Cerebellar nuclear complex (tissue), 1 donor: Measurements from ENCODE around the gene WBP1L.
"Not testable (repeated sequence)": the region's sequence is repeated elsewhere in the genome, so short reads cannot be mapped to it uniquely, and the experiment has no call there.

Source experiments
- DNase-seq, 2 experiments: peaks; one replicate each; lab custom pipeline; 2025; lab: John Stamatoyannopoulos, UW

The WBP1L gene

DNA sequence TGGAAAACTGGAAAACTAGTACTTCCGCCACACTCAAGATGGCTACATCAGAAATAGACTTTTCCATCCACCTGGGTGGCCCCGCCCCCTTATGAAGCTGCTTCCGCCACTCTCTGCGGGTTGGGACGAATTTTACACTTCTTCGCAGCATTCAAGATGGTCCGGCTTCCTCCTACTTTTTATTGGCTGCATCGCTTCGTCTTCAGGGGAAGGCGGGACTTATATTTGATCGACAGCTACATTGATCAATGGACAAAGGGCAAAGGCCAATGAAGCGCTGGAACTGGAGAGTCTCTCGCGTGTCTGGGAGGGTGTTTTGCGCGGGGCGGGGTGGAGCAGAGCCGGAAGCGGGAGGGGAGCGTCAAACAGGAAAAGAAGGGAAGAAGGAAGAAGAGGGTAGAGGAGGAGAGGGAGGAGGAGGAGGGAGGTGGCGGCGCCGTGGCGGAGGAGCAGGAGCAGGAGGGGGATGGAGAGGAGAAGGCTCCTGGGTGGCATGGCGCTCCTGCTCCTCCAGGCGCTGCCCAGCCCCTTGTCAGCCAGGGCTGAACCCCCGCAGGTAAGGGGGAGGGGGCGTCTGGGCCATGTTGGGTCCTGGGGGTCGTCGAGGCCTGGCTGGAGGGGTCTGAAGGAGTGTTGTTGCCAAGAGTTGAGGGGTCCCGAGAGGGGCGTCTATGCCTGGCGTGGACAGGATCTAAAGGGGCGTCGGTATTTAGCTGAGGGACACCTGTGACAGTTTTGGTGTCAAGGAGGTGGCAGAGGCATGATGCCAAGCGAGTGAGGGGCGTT lies at the start of gene WBP1L:
Gene WBP1L (plus strand): TSS at position 361 of the 786 bp plus-strand sequence. CDS start 106 bp downstream, at position 467.
- peak; percentile 92 to 99 for DNase-seq

DNA sequence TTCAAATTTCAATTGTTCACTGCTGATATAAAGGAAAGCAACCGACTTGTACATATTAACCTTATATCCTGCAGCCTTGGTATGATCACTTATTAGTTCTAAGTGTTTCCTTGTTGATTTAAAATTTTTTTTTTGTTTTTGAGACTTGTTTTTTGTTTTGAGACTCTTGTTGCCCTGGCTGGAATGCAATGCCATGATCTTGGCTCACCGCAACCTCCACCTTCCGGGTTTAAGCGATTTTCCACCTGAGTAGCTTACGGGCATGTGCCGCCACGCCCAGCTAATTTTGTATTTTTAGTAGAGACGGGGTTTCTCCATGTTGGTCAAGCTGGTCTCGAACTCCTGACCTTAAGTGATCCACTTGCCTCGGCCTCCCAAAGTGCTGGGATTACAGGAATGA lies 48.3 kb upstream of the WBP1L start:
- not testable (repeated sequence) for DNase-seq

DNA sequence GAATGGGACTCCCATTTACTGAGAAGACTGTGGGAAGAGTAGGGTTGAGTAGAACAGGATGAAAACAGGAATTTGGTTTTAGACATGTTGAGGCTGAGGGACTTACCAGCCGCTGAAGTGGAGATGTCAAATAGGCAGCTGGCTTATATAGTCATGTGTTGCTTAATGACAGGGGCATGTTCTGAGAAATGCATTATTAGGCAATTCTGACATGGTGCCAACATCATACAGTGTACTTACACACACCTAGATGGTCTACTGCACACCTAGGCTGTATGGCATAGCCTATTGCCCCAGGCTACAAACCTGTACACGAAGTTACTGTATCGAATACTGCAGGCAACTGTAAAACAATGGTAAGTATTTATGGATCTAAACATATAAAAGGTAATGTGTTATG lies 47.0 kb upstream of the WBP1L start:
- DNase-seq = no peak

DNA sequence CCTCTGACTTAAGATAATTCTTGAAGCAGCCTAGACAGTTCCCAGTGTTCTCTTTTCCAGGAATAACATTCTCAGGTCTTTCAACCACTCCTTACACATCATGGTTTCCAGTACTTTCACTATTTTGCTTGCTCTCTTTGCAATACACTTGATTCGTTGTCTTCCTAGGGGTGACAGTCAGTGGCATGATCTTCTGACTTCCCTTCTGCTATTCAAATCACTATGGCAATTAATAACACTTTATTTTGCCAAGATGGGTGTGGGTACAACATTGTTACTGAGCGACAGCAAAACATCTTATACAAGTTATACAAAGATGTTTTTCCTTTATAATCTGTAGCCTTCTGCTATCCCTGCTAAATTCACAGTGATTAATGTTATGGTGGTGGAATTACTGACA lies 44.9 kb upstream of the WBP1L start:
- no peak for DNase-seq

DNA sequence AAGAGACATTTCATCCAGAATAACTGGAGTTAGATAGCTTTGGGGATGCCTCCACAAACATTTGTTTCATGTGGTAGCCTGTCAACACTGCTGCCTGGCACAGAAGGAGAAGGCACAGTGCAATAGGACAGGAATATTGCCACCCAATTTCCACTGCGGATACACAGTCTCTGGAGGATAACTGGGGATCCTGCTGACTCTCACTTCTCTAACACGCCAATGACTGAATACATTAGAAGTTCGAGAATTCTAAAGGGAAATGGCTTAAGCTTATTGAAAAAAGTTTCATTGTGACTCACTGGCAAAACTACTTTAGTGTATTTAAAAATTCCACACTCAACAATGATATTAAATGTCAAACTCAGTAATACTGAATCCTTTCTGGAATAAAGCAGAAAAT lies 42.5 kb upstream of the WBP1L start:
- DNase-seq = no peak

DNA sequence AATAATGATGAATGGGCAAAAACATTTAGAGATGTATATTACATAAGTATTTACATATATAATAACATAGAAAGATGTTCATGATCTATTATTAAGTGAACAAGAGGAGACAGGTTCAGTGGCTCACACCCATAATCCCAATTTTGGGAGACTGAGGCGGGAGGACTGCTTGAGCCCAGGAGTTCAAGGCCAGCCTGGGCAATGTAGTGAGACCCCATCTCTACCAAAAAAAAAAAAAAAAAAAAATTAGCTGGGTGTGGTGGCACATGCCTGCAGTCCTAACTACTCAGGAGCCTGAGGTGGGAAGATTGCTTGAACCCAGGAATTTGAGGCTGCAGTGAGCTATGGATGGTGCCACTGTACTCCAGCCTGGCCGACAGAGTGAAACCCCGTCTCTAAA lies 42.0 kb upstream of the WBP1L start:
- no peak for DNase-seq

DNA sequence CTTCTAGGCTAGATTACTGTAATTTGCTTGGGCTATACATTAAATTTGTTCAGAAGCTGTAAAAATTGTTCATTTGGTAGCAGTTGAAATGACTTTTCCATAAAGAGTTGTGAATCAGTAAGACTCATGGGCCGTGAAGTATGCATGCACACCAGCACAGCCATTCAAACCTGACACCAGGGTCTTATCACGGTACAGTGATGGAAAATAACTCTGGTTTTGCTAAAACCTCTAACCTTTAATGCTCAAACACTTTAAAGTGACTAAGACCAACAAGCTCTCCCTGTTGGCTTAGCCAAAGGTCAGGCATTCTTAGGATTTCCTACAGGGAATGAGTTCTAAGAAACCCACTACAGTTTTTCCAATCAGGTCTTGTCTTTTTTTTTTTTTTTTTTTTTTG lies 41.0 kb upstream of the WBP1L start:
- DNase-seq = no peak

DNA sequence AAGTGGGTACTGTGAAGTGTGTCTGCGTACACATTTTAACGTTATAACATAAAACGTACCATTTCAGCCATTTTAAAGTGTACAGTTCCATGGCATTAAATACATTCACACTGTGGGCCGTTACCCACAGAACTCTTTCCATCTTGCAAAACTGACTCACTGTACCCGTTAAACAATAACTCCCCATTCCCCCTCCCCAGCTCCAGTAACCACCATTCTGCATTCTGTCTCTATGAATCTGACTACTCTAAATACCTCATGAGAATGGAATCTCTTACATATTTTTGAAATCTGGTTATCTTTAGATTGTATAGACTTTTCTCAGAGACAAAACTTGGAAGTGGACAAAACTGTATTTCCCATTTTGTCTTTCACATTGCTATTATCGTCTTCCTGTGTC lies 38.8 kb upstream of the WBP1L start:
- DNase-seq = no peak

DNA sequence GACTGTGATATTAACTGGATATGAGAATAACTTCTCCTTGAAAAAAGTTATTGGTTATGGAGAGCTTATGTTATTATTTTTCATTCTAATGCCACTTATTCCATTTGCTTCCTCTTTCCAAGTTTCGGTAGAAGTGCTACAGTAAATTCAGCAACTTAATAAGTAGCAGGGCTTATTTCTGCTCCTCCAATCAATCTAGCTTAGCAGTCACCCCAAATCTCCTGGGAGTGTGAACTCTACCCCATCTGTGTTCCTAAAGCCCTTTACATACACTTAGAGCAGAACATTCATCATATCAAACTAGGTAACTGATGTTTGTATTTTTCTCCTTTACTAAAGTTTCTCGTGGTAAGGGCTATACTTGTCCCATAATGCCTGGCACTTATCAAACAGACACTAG lies 38.2 kb upstream of the WBP1L start:
- no peak for DNase-seq

DNA sequence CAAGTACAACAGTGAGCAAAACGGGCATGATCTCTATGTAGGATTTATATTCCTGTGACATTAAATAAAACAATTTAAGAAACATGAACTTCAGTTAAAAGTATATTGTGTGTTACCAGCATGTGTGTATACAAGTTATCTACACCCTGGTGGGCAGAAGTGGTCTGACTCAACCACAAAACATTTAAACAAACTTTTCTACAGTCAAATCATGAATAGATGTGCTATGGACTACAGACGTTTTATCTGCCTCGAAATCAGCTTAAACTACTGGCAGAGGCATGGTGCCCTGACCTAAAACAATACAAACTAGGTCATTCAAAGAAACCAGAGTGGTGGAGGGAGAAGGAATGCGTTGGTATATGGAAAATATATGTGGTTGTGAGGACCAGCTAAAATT lies 33.1 kb upstream of the WBP1L start:
- no peak for DNase-seq

DNA sequence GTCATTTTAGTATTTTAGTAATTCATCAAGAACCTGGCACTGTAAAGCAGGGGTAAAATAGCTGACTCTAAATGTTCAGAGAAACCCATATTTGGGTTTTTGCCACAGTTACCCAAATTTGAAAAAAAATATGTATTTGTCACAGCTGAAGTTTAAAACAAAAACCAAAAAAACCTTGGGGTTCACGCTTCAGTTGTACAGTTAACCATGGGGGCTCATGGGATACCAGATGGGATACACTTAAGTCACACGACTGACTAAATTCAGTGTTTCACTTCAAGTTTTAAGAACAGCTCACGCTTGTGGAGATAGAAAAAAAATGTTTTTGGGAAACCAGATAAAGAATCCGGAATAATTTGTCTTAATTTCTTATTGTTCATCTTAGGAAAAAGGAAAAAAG lies 31.7 kb upstream of the WBP1L start:
- no peak for DNase-seq

DNA sequence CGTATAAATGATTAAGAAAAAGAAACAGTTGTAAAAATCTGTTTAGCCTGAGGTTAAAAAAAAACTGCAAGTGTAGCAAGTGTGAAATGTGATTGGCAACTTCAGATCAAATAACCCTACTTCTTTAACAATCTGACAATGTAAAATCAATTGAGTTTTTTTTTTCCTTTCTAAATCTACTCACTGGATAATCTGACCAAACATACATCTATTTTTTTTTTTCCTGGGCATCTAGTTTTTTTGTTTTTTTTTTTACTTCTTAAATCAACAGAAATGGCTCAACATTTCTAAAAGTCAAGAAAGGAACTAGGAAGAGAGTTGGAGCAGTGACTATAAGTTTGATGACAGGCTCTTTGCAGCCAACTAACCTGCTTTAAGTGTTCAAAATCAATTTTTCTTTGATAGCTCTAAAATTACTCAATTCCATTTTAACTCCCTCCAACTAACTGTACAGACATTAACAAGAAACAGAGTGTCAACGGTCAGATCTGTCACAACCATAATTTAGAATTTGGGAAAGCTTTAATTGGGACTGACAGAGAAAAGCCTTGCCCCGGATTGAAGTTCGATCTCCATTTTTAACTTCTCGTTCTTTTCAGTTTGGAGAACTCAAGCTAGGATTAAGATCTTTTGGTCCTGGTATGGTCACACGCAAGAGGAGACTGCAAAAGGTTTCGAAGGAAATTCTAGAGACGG lies 30.8 kb upstream of the WBP1L start:
- DNase-seq = no peak

DNA sequence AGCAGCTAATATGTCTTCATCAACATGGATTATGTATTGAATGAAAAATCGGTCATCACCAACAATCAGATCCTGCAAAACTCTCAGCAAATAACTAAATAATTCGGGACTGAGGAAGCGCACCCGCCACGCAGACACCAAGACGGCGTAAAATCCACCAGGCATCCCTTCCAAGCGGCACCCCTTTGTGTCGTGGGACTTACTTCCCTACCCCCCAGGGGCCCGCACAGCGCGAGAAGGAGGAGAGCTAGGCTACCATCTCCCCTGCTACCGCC lies 30.3 kb upstream of the WBP1L start:
- DNase-seq = no peak

DNA sequence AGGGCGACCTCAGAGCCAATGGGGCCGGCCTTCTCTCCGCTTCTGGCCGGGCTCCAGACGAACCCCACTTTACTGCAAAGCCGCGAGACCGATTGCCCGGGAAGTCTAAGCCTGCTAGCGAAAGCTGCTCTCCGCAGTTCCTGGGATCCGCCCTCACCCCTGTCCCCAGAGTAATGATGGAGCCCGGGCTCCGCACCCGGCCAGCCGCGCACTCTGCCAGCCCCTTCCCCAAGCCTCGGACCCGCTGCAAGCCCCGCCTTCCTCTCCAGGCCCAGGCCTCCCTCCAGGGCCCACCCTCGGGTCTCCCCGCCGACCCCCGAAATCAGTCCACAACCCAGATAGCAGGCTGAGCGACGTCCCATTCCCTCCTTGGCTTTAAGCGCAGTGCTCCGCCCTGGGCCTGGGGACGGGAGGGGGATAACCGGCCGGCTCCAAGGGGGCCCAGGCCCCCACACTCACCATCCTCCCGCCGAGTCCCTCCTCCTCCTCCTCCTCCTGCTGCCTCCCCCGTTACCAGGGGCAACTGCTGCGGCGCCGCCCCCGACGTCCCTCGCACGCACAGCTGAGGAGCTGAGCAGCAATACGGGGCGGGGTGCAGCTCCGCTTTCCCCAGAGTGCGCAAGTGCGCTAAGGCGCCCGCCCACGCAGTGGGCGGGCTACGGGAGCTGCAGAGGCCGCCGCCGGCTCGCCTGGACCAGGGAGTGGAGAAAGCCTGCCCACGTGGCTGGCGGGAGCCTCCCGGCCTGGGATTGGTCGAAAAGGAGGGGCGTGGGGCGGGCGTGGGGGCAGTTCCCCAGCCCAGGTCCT lies 29.7 kb upstream of the WBP1L start, which contains the start of gene ARL3:
Gene ARL3 (minus strand): TSS at position 584 of the 807 bp plus-strand sequence. CDS start 122 bp downstream, at position 462.
- DNase-seq = peak; percentile 67 to 86

DNA sequence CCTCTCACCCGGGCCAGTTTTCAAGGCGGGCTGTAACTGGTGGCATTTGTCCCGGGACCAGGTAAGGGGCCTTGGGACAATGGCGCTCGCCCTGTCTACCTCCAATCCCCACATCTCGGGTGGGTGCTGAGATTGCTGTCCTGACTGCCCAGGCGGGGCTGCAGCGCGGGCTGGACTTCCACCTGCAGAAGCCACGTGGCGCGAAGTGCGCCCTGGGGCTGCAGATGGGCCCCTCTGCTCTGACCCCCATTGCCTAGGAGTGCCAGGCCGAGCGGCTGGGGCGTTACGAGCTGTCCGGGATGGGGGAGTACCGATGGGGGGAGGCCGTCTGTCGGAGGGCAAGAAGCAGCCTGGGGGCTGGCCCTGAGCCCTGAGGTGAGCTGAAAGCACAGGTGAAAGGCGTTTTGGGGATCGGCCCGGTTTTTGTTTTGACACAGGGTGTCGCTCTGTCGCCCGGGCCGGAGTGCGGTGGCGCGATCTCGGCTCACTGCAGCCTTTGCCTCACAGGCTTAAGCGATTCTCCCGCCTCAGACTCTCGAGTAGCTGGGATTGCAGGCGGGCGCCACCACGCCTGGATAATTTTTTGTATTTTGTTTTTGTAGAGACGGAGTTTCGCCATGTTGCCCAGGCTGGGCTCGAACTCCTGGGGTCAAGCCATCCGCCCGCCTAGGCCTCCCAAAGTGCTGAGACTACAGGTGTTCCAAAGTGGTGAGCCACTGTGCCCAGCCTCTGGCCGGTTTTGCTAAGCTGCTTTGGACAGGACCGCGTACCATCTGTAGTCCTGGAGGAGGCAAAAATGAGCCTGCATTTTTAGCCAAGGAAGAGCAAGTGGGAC lies 28.9 kb upstream of the WBP1L start, which contains the start of gene SFXN2:
Gene SFXN2 (plus strand): TSS at position 16 of the 835 bp plus-strand sequence. CDS start 12,001 bp downstream, outside the sequence.
- DNase-seq = no peak

DNA sequence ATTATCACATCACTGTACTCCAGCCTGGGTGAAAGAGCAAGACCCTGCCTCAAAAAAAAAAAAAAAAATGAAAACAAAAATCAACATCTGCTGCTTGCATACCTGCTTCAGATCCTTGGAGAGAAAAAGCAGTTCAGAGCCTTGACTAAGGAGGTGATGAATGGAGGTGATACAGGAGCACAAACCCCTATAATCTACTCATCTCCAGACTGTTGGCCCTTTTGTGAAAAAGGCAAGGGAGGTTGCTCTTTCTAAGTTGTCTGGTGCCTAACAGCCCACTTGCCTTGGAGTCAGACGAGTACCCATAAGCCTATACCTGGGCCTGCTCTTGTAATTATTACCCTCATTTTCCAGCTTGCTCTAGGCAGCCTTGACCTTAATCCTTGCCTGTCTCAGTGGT lies 27.9 kb upstream of the WBP1L start:
- DNase-seq = no peak

DNA sequence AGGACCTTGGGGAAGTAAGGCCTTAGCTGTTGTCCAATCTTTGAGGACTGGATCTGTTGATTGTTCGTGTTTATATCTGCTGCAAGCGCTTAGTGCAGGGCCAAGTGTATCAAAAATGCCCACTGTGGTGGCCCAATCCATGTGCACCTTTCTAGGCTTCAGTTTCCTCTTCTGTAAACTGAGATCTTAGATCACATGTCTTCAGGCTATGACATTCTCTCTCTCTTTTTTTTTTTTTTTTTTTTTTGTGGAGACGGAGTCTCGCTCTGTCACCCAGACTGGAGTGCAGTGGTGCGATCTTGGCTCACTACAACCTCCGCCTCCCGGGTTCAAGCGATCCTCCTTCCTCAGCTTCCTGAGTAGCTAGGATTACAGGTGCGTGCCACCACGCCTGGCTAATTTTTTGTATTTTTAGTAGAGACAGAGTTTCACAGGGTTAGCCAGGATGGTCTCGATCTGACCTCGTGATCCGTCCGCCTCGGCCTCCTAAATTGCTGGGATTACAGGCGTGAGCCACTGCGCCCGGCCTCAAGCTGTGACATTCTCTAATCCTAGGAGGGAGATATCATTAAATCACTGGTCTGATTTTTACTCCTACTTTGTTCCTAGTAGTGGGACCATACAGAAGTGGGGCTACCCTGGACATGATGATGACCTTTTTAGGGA lies 26.7 kb upstream of the WBP1L start:
- DNase-seq = not testable (repeated sequence)

DNA sequence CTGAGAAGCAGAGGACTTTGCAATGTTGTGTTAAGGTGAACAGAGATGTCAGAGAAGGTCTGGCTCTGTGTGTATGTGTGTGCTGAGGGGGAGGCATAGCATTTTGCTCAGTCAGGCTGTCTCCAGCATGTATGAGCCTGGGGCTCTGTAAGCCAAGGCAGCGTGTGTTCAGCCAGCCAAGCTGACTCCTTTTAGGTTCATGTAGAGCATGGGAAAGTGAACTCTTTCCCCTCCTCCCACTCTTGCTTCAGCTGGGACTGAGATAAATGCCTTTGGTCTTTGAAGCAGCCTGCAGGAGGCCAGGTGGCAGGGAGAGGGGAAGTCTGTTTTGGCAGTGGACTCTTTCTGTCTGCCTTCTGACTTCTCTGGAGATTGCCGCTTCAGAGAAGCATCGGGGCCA lies 25.5 kb upstream of the WBP1L start:
- no peak for DNase-seq

DNA sequence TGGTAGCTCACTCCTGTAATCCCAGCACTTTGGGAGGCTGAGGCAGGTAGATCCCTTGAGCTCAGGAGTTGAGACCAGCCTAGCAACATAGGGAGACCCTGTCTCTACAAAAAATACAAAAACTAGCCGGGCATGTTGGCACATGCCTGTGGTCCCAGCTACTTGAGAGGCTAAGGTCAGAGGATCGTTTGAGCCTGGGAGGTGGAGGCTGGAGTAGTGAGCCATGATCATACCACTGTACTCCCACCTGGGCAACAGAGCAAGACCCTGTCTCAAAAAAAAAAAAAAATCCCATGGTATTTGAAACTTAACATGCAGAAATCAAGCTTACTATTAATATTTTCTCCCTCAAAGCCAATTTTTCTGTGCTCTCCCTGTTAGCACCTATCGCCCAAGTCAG lies 23.4 kb upstream of the WBP1L start:
- DNase-seq = no peak

DNA sequence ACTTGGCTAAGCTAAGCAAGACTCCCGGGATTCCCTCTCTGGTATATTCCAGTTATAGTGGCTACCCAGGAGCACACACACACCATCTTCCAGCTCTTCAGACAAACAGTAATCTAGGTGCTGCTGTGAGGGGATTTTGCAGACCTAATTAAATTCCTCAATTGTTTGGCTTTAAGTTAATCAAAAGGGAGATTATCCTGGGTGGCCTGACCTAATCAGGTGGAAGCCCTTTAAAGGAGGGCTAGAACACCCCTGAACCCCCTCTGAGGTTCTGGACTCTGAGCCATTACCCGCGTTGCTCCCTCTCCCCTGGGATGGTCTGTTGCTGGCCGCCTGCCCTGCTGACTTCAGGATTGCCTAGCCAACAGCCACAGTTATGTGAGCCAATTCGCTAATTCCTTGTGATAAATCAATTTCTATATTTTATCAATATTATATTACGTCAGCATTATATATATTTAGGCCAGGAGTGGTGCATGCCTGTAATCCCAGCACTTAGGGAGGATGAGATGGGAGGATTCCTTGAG lies 22.9 kb upstream of the WBP1L start:
- DNase-seq = no peak

DNA sequence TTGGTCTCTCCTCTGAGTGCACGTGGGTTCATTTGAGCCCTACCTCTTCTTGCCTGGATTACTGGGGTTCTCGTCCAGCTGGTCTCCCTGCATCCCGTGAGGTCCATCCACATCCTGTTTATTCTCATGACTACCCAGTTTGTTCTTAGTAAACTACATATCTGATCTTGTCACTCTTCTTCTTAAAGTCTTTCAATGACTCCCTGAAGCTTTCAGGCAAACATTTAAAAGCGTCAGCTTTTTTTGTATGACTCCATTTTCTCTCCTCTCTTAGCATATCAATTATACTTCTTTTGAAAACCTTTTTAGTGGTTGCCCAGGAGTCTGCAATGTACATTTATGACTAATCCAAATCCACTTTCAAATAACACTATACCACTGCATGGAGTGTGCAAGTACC lies 21.8 kb upstream of the WBP1L start:
- DNase-seq = no peak
